Endothelial cell of umbilical vein (primary cell): ENCODE measurements around the gene IL5RA.

Source experiments
- CTCF ChIP-seq, 2 donors: IDR thresholded peaks; 1 replicate in 1 of 2; 2 replicates in 1 of 2; pipeline ENCODE4 v1.5.1; 2011; ENCODE audit warnings: low read length in 2 of 2, mild to moderate bottlenecking in 2 of 2, moderate library complexity in 2 of 2, control low read depth in 1 of 2, inconsistent platforms in 1 of 2, low read depth in 1 of 2; ENCODE audit not compliant: insufficient read depth in 1 of 2; ENCODE audit errors: extremely low read depth in 1 of 2
- EZH2 ChIP-seq: IDR thresholded peaks from 2 replicates; pipeline ENCODE4 v1.6.1; 2012; ENCODE audit warnings: borderline replicate concordance, low read depth, mild to moderate bottlenecking, moderate library complexity, low read length, inconsistent platforms; ENCODE audit not compliant: severe bottlenecking
- JUN ChIP-seq: IDR thresholded peaks from 2 replicates; pipeline ENCODE4 v1.6.1; 2011; ENCODE audit warnings: borderline replicate concordance, low read depth; ENCODE audit not compliant: insufficient read length, insufficient read depth
- POLR2A ChIP-seq: IDR thresholded peaks from 2 replicates; pipeline ENCODE4 v1.6.1; 2012; ENCODE audit warnings: low read depth, mild to moderate bottlenecking, control low read depth, low read length
- POLR2AphosphoS5 ChIP-seq: IDR thresholded peaks from 2 replicates; pipeline ENCODE4 v1.6.1; 2012; ENCODE audit warnings: low read depth, mild to moderate bottlenecking, control low read depth, low read length, moderate library complexity; ENCODE audit not compliant: insufficient read depth

- TF ChIP-seq CTCF (IDR thresholded peaks at IDR 0.05; ENCODE audit: extremely low read depth in 1 of 2, insufficient read depth in 1 of 2, low read depth in 1 of 2, low read length in 2 of 2) (no peak), POLR2A (no peak), POLR2AphosphoS5 (no peak), EZH2 (no peak), JUN (no peak)
Observed at GRCh38 chr3:3133500-3133899, 23.3 kb upstream of the IL5RA start.
